Tibial artery (tissue), 4 donors: ENCODE measurements around the gene SLIT3.
A peak's percentile ranks its signal among the peaks of the same experiment; 100 is the strongest.

Source experiments
- DNase-seq, 2 donors: peaks; one replicate each; pipeline ENCODE4 v3.0.0-alpha.2; 2019
- H3K27ac ChIP-seq, 2 donors: fragments of 200-600 bp; sonication (generic) in 1 of 2; 1 replicate in 1 of 2; 2 replicates in 1 of 2; pipeline ENCODE4 v1.5.1; 2018 to 2019; ENCODE audit warnings: mild to moderate bottlenecking in 1 of 2
- H3K27me3 ChIP-seq, 2 donors: fragments of 200-600 bp; sonication (generic) in 1 of 2; one replicate each; pipeline versions ENCODE4 v1.5.1 to v1.6.0; 2016 to 2019
- H3K36me3 ChIP-seq, 3 donors: fragments of 200-600 bp; sonication (generic) in 2 of 3; one replicate each; pipeline ENCODE4 v1.5.1; 2016 to 2019; ENCODE audit warnings: mild to moderate bottlenecking in 2 of 3
- H3K4me1 ChIP-seq, 4 donors: fragments of 200-600 bp; sonication (generic) in 2 of 4; 1 replicate in 3 of 4; 2 replicates in 1 of 4; pipeline ENCODE4 v1.5.1; 2016 to 2019
- H3K4me3 ChIP-seq, 2 donors: fragments of 200-600 bp; sonication (generic) in 1 of 2; 1 replicate in 1 of 2; 2 replicates in 1 of 2; pipeline ENCODE4 v1.5.1; 2018 to 2019; ENCODE audit warnings: mild to moderate bottlenecking in 2 of 2
- H3K9me3 ChIP-seq, 3 donors: fragments of 200-600 bp; sonication (generic) in 1 of 3; one replicate each; pipeline ENCODE4 v1.5.1; 2016 to 2019
- intact Hi-C: fragments of 100-400 bp; cut with DNase I; formaldehyde crosslinking; loops from one replicate; pipeline ENCODE4 v1.15.0; 2023; ENCODE audit warnings: low total_unique reads
- TF ChIP-seq, protein P1 (sequence below), 2 experiments: fragments of 200-600 bp in 1 of 2; fragments of 450-650 bp in 1 of 2; IDR thresholded peaks; one replicate each; pipeline ENCODE4 v1.5.1; 2017 to 2019; ENCODE audit warnings: antibody characterized with exemption in 2 of 2, mild to moderate bottlenecking in 1 of 2, moderate library complexity in 1 of 2

Gene SLIT3

DNA sequence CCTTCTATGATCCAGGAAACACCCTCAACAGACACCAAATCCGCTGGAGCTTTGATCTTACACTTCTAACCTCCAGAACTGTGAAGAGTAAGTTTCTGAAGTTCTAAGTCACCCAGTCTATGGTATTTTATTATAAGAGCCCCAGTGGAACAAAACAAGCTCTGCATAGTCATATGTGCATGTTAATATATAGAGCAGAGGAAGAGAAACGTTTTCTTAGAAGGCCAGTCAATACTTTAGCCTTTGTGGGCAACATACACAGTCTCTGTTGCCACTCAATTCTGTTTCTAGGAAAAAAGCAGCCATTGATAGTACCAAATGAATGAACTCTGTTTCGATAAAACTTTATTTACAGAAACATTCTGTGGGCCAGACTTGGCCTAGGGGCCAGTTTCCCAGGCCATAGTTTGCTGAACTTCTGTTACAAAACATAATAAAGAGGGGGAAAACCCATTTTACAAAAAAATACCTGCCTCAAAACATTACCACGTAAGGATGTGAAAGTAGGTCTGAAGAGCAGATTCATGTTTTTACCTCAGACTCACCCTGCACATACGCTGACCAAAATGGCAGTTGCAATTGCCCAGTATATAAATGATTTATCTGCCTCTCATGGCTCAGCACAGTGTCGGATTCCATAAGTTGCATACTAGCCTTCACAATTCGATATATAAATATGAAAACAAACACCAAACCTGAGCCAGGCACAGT lies 350.5 kb downstream of the SLIT3 start:
- peaks cover 0 to 39% (median 8%) of the 10 kb centered on the region in 4 donors for H3K4me1 ChIP-seq
- H3K36me3 ChIP-seq: no peaks in the 10 kb centered on the region
- TF ChIP-seq, protein P1, sequence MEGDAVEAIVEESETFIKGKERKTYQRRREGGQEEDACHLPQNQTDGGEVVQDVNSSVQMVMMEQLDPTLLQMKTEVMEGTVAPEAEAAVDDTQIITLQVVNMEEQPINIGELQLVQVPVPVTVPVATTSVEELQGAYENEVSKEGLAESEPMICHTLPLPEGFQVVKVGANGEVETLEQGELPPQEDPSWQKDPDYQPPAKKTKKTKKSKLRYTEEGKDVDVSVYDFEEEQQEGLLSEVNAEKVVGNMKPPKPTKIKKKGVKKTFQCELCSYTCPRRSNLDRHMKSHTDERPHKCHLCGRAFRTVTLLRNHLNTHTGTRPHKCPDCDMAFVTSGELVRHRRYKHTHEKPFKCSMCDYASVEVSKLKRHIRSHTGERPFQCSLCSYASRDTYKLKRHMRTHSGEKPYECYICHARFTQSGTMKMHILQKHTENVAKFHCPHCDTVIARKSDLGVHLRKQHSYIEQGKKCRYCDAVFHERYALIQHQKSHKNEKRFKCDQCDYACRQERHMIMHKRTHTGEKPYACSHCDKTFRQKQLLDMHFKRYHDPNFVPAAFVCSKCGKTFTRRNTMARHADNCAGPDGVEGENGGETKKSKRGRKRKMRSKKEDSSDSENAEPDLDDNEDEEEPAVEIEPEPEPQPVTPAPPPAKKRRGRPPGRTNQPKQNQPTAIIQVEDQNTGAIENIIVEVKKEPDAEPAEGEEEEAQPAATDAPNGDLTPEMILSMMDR (IDR thresholded peaks at IDR 0.05): no peak
- DNase-seq: no peak
- no peaks in the 10 kb centered on the region for H3K27me3 ChIP-seq
- intact Hi-C loops: no loop called here
- no peak overlapping the region for H3K4me3 ChIP-seq
- H3K9me3 ChIP-seq: no peaks in the 10 kb centered on the region
- H3K27ac ChIP-seq: no peak overlapping the region

DNA sequence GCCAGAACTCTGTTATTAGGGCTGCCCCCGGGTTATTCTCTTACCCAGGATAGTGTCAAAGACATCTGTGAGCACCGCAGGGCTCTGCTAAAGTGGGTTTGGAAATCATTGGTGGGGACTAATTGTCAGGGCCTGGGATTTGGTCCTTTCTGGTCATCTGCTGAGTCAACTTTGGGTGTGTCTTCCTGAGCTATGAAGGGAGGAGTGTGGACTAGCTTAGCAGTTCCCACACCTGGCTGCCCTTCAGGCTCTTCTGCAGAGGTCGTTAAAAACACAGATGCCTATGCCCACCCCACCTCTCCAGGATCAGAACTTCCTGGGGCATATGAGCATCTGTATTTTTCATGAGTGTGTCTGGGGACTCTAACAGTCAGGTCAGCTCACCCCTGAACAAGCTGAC lies 352.2 kb downstream of the SLIT3 start:
- Histone ChIP-seq H3K4me1 (peaks cover 0 to 34% (median 6%) of the 10 kb centered on the region in 4 donors), H3K27ac (no peak overlapping the region), H3K9me3 (no peaks in the 10 kb centered on the region), H3K36me3 (no peaks in the 10 kb centered on the region), H3K27me3 (no peaks in the 10 kb centered on the region), H3K4me3 (no peak overlapping the region)
- intact Hi-C loops: no loop called here
- DNase-seq: no peak
- TF ChIP-seq, protein P1 (IDR thresholded peaks at IDR 0.05): no peak

DNA sequence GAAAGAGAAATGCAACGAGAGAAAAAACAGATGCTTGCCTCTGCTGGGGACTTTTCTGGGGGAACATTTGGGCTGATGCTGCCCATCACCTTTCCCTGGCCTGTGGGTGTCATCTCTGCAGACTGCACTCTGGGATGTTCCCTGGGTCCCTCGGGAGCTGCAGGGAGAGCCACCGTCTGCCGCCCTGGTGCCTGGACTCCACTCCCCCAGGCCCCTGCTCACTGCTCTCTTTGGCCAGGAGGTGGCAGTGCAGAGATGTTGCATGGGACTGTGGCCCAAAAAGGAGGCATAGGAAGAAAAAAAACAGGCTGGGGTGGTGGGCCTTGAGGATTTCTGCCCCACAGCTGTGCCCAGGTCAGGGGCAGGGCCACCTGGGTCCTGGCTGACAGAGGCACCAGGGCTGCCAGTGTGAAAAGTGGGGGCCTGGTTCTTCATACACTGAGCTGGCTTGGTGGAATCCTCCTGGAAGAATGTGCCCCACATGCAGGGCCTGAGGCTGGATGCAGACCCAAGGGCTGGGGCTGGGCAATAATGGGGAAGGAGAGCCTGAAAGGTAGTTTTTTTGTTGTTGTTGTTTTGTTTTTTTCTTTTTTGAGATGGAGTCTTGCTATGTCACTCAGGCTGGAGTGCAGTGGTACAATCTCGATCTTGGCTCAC lies 353.6 kb downstream of the SLIT3 start:
- H3K9me3 ChIP-seq: no peaks in the 10 kb centered on the region
- H3K4me1 ChIP-seq: peaks cover 0 to 26% (median 4%) of the 10 kb centered on the region in 4 donors
- no peak overlapping the region for H3K27ac ChIP-seq
- no peaks in the 10 kb centered on the region for H3K36me3 ChIP-seq
- no peaks in the 10 kb centered on the region for H3K27me3 ChIP-seq
- H3K4me3 ChIP-seq: no peak overlapping the region
- peak in 1 of 2 donors; percentile 37 for DNase-seq
- intact Hi-C loops: no loop called here
- TF ChIP-seq, protein P1 (IDR thresholded peaks at IDR 0.05): peak; percentile 48 to 51

DNA sequence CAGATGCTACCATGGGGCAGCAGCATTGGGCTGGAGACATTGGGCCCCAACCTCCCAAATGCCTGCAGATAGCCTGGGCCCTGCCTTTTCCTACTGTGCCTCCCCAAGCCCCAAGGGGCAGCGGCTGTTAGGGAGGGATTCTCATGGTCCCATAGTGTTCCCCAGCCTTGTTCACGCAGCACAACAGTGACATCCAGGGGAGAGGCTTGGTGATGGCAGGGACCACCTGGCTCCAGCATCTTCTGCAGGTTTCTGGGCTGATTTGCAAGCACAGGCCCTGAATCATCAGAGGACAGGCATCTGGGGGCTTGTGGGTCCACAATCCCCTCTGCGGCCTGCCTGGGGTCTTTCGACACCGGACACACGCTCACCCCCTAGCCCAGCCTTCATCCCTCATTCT lies 354.6 kb downstream of the SLIT3 start:
- H3K4me1 ChIP-seq: peaks cover 0 to 20% (median 4%) of the 10 kb centered on the region in 4 donors
- TF ChIP-seq, protein P1 (IDR thresholded peaks at IDR 0.05): peak; percentile 12 to 13
- H3K27me3 ChIP-seq: no peaks in the 10 kb centered on the region
- no peak overlapping the region for H3K27ac ChIP-seq
- H3K9me3 ChIP-seq: no peaks in the 10 kb centered on the region
- H3K36me3 ChIP-seq: no peaks in the 10 kb centered on the region
- intact Hi-C loops: no loop called here
- no peak for DNase-seq
- no peak overlapping the region for H3K4me3 ChIP-seq

DNA sequence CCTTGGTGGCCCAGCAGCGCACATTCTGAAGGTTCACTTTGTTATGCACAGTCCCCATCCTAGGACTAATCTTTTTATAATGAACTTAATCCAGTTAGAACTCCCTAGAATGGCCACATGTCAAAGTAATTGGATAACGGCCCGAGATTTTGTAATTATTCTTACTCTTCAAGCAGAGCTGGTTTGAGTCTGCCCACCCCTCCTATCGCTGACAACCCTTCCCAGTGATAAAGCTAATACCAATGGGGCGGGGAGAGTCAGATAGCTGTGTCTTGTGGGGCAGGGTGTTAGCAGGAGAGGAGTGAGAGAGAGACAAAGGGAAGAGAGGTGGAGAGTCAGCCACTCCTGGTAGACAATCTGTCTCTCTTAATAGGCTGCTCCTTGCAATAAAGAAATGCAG lies 356.9 kb downstream of the SLIT3 start:
- Histone ChIP-seq H3K9me3 (no peaks in the 10 kb centered on the region), H3K4me1 (peaks cover 0 to 11% (median 1%) of the 10 kb centered on the region in 4 donors), H3K27ac (no peak overlapping the region), H3K4me3 (no peak overlapping the region), H3K36me3 (no peaks in the 10 kb centered on the region), H3K27me3 (no peaks in the 10 kb centered on the region)
- DNase-seq: no peak
- intact Hi-C loops: no loop called here
- TF ChIP-seq, protein P1 (IDR thresholded peaks at IDR 0.05): no peak
